GM21723 (cell line): Measurements from ENCODE around the gene SARNP.
"Not testable (repeated sequence)": the region's sequence is repeated elsewhere in the genome, so short reads cannot be mapped to it uniquely, and the experiment has no call there.

Experiments
- ATAC-seq: cut with Tn5 transposase; IDR thresholded peaks from one replicate; pipeline ENCODE4 v1.9.1; 2021; ENCODE audit warnings: mild to moderate bottlenecking, moderate library complexity; ENCODE audit not compliant: unreplicated experiment

SARNP gene

DNA sequence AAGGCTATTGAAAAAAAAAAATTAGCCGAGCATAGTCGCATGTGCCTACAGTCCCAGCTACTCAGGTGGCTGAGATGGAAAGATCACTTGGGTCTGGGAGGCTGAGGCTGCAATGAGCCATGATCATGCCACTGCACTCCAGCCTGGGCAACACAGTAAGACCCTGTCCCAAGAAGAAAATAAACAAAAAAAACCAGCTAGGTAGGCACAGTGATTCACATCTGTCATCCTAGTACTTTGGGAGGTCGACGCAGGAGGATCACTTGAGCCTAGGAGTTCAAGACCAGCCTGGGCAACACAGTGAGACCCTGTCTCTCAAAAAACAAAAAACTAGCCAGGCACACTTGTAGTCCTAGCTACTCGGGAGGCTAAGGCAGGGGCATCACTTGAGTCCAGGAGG is 8.2 kb downstream of the SARNP start:
- no peak for ATAC-seq

DNA sequence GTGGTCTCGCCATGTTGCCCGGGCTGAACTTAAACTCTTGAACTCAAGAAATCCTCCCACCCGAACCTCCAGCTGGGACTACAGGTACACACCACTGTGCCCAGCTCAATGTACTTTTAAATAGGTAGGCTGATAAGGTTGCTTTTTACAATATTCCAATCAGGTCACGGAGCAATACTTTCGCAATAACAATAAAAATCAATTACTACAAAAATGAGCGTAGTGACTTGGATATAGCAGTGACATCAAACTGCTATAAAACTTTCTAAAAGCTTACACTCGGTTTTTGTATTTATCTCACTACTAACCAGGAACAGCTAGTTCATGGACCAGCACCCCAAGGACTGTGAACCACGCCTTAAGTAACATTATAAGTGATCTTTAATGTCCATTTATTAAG is 10.5 kb downstream of the SARNP start:
- ATAC-seq = no peak

DNA sequence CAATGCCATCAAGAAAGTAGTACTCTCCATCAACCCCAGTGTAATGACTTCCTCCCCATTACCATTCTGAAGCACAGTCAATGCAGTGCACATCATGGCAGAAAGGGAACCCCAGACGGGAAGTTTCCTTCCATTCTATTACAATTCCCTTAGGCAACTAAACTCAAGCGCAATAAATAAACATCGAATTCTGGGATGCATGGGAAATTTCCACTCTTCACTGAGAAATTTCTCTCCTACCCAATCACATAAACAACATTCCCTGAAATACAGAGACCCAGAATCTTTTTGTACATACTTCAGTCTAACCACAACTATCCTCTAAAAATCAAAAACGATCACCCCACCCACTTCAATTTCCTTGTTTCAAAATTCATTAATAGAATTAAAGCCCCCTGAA is 20.0 kb downstream of the SARNP start:
- ATAC-seq = no peak

DNA sequence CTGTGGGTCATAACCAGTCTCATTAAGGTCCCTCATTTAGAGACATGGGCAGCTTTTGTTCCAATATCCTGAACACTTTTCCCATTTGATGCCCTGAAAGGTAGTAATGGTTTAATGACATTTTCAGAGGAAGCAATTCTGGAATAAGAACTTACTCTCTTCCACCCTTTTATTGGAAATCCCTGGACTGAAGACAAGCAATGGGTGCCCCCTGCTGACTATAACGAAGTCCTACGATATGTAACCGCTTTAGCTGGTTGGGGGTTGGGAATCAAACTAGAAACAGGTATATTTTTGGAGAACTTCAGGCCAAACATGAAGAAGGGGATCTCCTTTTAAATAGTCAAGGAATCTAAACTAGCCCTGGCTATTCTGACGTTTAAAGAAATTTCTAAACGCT is 20.5 kb downstream of the SARNP start:
- no peak for ATAC-seq

DNA sequence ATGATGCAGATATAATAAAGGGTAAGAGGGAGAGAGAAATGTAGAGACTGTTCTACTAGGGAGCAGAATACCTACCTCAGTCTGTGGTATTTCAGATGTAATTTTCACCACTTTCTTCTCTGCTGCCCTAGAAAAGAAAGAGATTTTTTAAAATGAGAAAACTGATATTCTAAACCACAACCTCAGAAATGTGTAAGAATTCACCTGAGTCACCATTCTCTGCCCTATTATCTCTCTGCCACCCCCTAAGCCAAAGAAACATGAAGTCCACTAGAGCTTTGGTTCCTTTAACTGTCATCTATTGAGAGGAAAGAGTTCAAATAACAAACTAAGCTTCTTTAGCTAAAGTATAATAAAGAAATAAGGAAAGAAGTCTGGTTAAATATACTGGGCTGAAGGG is 21.6 kb downstream of the SARNP start:
- ATAC-seq = no peak

DNA sequence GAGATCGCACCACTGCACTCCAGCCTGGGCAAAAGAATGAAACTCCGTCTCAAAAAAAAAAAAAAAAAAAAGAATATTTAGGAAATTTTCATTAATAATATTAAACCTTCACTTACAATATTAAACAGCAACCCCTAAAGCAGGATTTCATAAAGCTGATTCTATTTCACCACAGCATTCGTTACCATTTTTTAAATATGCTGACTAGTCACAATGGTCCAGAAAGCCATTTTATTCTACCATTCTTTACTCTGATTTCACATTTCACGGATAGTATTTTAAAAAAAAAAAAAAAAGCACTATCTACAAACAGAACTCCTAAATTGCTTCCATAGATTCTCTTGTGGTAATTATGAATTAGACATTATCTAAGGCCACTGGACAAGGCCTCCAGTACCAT is 27.6 kb downstream of the SARNP start:
- no peak for ATAC-seq

DNA sequence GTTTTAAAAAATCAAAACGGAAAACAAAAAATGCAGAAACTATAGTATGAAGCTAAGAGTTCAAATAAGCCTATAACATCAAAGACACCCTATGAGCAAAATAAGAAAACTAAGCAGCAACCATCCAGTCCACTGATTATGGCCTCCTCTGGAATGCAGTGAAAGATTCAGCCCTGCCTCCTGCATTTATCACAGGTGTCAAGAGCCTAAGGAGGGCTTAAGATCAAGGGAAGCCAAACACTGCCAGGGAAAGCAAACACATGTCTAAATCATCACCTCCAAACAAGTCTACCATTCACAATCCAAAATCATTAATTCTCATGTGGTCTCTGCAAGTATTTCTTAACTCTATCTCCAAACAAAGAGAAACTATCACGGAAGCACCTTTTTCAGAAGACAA is 28.4 kb downstream of the SARNP start:
- ATAC-seq = no peak

DNA sequence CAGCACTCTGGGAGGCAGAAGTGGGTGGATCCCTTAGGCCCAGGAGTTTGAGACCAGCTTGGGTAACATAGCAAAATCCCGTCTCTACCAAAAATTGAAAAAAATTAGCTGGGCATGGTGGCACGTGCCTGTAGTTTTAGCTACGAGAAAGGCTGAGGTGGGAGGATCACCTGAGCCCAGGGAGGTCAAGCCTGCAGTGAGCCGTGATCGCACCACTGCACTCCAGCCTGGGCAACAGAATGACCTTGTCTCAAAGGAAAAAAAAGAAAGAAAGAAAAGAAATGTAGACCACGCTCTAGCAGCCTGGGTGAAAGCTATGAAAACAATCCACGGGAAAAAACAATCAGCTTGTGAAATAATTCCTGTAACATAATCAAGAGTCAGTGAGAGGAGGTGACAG is 29.0 kb downstream of the SARNP start:
- ATAC-seq = no peak

DNA sequence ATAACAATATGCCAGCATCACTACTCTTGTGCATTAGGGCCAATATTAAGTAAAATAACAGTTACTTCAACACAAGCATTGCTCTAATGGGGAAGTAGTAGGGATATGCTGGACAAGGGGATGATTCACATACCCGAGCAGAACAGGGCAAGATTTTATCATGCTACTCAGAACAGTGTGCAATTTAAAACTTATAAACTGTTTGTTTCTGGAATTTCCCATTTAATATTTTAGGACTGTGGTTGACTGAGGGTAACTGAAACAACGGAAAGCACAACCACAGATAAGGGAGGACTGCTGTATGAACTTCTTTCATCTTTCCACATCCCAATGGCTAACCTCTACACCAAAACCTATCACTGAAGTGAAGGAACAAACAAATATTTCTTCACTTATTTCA is 36.8 kb downstream of the SARNP start:
- no peak for ATAC-seq

DNA sequence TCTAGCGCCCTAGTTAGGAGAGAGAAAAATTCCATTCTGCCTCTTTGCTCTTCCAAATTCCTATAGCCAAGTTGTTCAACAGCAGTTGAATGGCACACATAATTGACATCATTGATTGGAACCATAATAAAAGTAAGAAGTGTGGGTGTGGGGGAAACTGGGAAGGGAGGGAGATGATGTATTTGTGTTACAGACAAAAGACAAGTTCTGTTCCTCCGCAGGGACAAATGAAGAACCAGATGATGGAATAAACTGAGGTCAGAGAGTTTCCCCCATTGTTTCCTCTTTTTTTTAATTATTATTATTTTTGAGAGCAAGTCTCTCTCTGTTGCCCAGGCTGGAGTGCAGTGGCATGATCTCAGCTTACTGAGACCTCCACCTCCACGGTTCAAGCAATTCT is 39.7 kb downstream of the SARNP start:
- ATAC-seq = no peak

DNA sequence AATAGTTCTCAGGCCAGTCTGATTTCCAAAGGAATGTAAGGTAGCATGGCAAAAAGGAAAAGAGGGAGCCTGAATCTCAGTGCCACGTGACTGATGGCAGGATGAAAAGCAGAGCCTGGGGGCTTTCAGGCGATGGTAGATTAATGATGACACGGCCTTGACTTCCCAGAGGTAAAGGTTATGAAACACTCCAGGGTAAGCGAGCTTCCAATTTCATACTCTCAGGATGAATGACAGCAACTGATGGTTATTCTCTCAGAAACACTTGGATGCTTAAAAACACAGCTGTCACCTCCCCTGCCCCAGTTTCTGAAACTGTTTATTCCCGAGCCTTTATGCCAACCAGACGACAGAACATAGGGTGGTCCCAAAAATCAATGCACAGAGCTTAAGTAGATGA is 45.8 kb downstream of the SARNP start:
- ATAC-seq = no peak

DNA sequence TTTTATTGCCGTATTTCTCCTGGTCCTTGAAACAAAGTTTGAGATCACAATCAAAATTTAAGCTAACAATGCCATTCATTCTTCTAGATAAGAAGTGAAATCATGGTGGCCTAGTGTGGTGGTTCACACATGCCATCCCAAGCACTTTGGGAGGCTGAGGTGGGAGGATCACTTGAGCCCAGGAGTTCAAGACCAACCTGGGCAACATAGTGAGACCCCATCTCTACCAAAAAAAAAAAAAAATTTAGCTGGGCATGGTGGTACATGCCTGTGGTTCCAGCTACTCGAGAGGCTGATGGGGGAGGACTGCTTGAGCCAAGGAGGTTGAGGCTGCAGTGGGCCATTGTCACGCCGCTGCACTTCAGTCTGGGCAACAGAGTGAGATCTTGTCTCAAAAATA is 50.4 kb downstream of the SARNP start:
- no peak for ATAC-seq

DNA sequence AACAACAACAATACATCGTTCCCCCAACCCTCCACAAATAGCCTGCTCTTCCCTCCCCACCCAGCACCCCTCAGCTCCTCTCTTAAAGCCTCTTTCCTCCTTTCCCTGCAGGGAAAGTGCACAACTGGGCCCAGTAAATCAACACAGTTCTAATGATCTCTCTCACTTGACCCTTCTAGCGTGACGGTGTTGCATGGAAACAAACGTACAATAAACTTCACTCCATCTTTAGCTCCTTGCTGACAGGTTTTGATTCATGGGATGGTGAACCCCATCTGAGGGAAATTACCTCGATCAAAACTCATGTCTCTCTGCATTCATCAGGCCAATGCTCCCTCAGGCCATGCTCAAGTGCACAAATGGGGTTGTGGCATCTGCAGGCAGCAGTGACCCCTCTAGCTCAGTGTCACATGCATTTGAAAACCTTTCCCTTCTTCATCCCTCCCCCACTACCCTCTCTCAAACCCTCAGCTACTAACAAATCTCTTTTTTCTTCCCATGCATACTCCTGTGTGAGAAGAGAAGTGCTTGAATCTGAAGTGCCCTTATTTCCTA is 51.7 kb downstream of the SARNP start:
- no peak for ATAC-seq

DNA sequence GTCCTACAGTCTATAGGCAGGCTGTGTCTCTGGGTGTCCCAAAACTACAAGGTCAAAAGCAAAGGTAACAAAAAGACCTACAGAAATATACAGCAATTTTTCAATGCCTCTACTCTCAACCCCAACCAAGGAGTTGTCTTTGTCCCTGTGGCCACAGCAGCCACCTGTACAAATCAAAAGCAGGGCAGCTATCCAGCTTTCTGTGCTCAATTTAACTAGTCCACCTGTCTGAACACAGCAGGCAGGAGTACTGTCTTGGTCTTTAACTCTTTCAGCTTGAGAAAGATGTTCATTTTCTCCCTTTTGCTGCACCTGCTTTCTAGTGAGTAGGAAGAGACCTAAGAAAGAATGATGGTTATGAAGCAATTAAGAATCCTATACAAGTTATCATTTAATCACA is 54.9 kb downstream of the SARNP start:
- ATAC-seq = no peak

DNA sequence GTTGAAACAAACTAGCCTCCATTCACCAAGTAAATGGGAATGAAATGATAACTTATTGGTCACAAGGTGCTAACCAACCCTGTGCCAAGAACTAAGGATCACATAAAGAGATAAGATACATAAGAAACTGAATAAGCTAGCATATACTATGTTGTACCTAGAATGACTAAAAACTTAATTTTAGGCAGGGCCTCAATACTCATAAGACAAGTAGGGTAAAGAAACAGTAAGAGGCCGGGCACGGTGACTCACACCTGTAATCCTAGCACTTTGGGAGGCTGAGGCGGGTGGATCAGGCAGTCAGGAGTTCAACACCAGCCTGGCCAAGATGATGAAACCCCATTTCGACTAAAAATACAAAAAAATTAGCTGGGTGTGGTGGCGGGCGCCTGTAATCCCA is 56.9 kb downstream of the SARNP start:
- no peak for ATAC-seq

DNA sequence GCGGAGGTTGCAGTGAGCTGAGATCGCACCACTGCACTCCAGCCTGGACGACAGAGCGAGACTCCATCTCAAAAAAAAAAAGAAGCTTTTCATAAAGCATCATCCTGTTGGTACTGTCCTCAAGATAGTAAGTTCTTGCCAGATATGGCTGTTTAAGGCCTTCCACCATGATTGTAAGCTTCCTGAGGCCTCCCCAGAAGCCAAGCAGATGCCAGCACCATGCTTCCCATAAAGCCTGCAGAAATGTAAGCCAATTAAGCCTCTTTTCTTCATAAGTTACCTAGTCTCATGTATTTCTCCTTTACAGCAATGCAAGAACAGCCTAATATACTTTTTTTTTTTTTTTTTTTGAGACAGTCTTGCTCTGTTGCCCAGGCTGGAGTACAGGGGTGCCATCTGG is 58.9 kb downstream of the SARNP start:
- not testable (repeated sequence) for ATAC-seq

DNA sequence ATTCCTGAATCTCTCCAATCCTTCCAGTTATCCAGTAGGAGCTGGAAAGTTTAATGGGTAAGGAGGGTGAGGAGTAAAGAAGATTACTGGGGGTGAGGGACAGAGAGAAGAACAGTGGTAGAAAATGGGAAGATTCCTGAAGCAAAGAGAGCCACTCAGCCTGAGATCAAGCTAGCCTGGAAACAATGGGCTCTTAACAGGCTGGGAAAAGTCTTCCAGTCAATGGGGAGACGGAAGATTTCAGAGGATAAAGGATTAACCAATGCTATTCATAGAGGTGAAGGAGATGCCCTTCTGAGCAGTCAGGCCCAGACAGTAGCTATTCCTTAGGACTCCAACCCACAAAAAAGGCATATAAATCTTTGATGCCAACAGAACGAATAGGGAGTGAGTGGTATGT is 59.8 kb downstream of the SARNP start:
- ATAC-seq = no peak

DNA sequence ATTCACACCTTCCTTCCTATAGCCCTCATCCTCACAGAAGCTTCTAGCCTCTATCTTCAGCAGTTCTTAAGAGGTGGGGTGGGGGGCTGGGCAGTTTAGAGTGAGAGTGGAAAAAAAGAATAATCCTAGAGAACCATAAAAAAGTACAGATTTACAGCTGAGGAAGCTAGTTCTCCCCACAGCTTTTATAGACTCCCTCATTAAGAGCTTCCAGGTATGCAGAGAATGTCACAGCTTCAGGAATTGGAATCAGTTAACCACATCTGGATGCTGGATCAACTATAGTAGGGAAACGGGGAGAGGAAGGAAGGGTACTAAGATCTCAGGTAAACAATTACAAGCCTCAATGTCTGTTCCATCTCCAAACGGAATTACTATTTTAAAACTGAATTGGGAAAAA is 62.3 kb downstream of the SARNP start:
- ATAC-seq = no peak

DNA sequence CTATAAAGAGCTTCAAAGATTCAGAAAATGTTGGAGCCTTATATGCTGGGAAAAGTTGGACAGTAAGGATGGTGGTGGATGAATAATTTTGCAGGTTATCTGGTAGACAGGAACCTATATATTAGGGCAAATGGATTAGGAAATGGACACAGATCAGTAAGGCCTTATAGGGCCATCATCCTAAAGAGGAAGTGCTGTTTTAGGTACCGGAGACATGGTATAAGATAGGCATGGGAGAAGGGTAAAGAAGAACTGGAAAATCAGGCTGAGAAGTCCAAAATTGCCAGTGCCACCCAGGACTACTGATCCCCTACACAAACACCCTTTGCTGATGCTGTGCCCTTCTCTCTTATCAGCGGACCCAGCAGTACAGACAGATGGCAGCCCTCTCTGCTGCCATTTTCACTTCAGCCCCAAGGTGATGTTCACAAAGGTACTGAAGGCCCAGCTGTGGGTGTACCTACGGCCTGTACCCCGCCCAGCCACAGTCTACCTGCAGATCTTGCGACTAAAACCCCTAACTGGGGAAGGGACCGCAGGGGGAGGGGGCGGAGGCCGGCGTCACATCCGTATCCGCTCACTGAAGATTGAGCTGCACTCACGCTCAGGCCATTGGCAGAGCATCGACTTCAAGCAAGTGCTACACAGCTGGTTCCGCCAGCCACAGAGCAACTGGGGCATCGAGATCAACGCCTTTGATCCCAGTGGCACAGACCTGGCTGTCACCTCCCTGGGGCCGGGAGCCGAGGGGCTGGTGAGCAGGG is 69.1 kb downstream of the SARNP start:
- no peak for ATAC-seq

DNA sequence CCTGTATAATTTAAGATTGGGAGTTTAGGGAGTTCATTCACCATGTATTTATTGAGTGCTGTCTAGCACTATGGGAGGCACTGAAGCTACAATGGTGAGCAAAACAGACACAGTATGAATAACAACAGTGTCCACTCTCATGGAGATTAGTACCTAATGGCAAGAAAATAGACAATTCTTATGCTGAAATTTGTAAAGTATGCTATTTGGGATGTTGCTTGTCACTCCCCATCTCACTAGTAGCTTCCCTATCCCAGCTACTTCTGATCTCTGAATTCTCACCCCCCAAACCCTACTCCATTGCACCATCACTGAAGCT is 70.7 kb downstream of the SARNP start:
- ATAC-seq = no peak

DNA sequence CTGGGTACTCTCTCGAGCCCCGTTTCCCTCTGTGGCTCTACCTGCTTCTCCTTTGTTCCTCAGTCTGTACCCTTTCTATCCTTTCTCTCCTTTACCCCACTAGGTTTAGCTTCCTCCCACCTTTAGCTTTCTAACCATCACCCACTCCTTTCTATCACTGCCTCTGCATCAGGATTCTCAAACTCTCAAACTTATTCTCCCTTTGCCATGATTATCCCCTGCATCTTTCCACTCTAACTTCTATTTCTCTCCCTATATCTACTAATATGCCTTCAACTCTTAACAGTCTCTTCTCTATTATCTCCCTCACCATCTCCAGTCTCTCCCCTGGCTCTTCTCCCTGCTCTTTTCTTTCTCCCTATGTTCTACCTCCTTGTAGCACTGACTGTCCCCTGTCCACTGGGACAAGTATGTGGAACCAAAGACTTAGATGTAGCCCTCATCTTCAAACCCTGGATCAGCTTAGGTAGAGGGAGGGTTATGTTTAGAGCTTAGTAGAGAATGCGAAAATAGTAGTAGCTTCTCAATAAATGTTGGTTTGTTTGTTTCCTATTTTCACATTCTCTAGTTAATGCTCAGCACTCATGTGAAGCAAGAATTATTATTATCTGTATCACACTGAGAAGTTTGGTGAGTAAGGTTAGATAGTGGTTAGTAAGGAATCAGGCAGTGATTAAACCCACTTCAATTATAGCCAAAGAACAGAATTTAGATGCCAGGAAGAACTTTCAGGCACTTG is 71.2 kb downstream of the SARNP start:
- ATAC-seq = no peak

DNA sequence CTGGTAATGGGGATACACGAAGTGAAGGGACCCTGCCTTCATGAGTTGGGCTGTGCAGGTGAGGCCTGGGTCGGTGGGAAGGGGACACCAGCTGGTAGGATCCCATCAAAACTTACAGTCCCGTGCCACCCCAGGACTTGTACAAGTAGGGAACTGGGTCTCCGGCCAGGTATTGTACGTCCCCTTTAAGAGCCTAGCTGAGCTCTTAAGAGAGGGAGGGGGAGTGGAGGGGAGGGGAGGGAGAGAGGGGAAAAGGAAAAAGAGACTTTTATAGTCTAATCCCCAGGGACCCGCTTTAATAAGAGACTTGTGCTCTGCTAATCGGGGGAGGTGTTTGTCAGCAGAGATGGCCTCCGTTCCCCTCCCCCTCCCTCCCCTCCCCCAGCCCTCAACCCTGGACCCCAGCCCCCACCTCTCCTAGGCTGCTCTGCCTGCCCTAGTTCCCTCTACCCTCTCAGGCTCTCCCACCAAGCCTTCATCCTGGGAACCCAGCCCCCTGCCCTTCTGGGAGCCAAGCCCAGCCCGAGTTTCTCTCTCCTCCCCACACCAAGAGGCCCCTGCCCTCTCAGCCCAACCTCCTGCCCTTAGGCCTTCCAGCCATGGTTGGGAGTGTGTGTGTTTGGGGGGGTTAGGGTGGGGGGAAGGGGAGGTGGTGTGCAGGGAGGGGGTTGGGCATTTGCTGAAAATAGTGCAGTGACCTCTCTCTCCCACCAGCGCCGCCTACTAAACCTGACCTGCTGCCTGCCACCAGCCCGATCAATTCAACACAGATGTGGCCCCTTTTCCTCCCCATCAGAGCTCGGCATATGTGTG is 72.0 kb downstream of the SARNP start:
- no peak for ATAC-seq
